HG02798 (cell line): Measurements from ENCODE around the gene PSMB7.

Experiments used
- ATAC-seq: cut with Tn5 transposase; IDR thresholded peaks from one replicate; pipeline ENCODE4 v1.9.1; 2021; ENCODE audit warnings: mild to moderate bottlenecking; ENCODE audit not compliant: unreplicated experiment, poor library complexity

PSMB7 gene

DNA sequence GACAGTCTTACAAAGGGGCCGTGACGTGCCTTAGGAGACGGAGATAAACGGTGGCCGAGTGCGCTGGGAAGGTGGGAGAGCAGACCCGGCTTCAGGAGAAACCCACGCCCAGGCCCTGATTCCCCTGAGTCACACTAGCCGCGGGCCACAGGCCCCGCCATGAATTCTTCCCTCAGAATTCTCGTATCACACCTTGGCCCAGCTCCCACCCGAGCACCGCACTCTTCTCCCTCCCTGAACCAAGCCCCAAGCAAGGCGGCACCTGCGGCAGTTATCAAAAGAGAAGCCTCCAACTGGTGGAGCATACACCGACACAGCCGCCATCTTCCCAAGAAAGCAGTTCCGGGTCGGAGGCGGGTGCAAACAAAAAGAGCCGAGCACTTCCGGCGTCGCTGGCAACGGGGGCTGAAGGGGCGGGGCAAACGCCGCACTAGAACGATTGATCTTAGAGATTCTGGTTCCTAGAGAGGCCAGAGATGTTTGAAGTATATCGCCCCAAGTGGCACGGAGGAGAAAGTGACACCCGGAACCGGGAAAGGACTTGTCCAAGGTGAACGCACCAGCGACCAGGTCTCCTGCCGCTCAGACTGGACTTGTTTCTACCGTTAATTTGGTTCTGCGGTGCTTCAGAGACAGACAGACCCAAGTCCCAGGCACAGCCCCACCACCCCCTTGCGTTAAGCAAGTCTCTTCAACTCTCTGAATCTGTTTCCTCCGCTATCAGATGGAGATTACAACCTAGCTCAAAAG lies at the start of gene PSMB7:
PSMB7 (minus strand) TSS at position 341 of the 750 bp plus-strand sequence; CDS start at position 324, 17 bp downstream.
- ATAC-seq, result peak; percentile 94

DNA sequence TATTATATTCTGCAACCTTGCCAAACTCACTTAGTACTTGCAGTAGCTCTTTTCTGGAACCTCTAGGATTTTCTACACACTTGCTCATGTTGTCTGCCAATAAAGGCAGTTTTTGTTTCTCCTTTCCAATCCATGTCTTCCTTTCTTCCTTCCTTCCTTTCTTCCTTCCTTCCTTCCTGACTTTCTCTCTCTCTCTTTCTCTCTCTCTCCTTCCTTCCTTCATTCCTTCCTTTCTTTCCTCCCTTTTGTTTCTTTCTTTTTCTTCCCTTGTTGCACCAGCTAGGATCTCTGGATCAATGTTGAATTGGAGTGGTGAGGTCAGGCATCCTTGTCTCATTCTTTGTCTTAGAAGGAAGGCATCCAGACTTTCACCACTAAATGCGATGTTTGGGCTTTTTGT lies 47.5 kb upstream of the PSMB7 start:
- no peak for ATAC-seq

DNA sequence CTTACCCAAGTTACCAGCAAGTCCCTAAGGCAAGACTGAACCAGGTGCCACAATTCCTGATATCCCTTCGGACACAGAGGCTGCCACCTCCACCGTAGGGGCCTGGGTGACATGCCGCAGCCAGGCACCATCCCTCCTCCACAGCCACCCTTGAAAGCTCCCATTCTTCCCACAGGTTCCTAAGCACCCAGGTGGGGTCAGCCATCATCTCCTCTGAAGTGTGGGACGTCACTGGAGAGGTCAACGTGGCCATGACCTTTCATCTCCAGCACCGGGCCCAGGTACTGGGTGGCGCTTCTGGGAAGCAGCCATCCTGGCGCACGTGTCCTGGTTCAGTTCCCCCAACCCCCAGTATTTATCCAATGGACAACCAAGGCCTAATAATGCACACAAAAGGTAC lies 43.2 kb upstream of the PSMB7 start:
- no peak for ATAC-seq

DNA sequence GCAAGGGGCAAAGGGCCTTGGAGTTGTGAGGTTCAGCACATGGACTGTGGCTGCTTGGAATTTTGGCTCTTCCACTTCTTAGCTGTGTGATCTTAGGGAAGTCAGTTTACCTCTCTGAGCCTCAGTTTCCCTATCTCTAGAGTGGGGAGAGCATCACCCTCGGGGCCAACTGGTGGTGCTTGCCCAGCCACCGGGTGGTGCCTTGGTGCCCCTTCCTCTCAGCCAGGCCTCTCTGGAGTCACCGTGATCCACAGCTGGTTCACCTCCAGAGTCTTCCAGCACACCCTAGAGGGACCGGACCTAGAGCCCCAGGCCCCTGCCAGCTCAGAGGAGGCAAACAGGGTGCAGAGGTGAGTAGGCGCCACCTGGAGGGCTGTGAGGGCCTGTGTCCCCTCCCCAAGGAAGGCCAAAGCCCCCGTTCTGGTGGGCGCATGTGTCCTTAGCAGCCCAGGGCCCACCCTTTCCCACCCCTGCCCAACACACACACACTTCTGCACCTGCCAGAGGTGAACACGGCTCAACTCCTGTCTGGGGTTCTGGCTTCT lies 42.7 kb upstream of the PSMB7 start:
- no peak for ATAC-seq

DNA sequence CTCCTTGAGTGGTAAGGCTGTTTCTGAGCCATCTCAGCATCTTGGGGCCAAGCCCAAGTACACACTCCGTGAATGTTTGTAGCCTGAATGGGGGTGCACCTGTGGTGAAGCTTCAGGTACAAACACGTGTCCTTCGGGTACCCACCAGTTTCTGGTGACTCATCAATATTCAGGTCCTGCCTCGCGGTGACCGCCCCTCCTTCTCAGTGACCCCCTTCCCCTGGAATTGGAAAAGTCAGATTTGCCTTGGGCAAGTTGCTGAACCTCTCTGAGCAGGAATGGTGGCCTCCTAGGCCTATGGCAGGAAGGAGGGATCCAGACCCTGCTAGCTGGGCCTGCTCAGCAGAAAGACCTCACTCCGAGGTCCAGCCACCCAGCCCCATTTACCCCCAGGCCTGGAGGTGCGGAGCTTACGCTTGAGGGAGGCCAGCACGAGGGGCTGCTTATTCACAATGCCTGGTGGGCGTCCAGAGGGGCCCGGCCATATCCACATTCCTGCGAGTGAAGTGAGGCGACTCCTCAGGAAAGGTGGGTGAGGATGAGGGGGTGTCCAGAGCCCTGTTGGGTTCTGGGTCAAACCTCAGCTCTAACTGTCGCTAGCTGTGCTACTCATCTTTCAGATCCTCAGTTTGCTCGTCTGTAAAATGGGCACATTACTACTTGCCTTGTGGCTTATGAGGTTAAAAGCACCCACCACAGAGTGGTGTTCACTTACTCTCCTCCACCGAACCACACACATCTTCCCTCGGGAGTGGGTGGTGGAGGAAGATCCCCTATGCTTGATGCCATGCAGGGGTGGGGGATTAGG lies 42.0 kb upstream of the PSMB7 start:
- ATAC-seq, result no peak

DNA sequence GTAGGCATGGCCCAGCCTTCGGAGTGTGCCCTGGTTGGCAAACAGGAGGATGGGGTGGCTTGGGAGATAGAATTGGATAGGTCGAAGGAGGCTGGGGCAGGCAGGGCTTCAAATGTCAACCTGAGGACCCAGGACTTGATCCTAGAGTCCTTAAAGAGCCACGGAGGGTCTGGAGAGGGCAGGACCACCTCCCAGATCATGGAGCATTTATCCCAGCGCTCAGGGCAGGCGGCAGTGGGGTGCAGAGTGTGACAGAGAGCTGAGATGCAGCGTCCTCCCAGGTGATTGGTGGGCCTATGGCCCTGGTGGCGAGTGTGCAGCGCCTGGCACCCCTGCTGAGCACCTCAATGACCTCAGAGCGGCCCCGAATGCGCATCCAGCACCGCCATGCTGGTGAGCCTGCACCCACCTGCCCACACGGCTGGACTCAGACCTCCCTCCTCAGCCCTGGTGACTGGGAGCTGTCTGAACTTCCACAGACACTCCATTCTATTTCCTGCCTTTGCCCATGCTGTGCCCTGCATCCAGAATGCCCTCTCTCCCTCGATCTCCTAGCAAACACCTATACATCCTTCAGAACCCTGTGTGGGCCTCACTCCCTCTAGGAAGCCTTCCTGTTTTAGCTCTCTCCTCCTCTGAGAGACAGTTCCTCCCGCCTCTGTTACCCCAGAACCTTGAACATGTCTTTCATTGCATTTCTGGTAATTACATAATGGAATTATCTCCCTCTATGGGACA lies 41.3 kb upstream of the PSMB7 start:
- ATAC-seq, result no peak

DNA sequence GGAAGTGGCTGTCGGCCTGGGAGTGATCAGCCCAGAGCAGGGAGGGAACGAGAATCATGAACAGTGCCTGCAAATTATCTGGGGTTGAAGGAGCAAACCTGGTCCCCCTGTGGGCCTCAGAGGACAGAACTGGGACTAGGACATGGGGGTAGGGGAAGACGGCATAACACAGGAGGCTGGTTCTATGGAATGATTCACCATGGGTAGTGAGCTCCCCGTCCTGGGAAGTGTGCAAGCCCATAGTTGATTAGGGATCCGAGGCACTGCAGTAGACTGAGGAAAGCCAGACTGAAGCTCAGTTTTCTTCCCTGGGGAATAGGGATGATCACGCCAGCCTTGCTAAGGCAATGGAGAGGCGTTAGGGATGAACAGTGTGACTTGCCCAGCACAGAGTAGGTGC lies 40.6 kb upstream of the PSMB7 start:
- no peak for ATAC-seq

DNA sequence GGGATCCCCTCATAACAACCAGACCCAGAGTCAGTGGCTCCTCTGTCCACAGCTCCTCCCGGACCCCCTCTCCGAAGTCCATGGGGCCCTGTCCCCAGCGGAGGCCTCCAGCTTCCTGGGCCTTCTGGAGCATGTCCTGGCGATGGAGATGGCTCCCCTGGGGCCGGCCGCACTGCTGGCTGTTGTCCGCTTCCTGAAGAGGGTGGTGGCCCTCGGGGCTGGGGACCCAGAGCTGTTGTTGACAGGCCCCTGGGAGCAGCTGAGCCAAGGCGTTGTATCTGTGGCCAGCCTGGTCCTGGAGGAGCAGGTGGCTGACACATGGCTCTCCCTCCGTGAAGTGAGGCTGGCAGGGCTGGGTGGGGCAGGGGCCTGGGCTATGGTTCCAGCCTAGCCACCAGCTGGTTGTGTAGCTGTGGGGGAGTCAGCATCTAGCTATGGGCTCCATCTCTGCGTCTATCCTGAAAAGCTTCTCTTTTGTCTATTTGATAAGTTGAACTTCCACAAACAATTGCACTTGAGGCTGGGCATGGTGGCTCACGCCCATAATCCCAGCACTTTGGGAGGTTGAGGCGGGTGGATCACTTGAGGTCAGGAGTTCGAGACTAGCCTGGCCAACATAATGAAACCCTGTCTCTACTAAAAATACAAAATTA lies 39.7 kb upstream of the PSMB7 start:
- ATAC-seq, result no peak

DNA sequence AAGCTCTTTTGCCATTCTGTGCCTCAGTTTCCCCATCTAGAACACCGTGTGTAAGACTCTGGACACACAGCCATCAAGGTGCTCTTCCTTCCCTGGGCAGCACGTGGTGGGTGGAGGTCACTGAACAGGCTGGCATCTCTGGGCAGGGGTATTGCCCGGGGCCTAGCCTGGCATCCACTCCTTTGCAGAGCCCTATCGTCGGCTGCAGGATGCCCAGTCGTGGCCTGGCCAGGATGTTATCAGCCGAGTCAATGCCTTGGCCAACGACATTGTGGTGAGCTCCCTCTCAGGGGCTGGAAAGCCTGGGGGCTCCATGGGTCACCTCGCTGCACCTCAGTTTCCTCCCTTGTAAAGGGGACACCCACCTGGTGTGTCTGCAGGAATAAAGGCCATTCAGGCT lies 39.1 kb upstream of the PSMB7 start:
- no peak for ATAC-seq

DNA sequence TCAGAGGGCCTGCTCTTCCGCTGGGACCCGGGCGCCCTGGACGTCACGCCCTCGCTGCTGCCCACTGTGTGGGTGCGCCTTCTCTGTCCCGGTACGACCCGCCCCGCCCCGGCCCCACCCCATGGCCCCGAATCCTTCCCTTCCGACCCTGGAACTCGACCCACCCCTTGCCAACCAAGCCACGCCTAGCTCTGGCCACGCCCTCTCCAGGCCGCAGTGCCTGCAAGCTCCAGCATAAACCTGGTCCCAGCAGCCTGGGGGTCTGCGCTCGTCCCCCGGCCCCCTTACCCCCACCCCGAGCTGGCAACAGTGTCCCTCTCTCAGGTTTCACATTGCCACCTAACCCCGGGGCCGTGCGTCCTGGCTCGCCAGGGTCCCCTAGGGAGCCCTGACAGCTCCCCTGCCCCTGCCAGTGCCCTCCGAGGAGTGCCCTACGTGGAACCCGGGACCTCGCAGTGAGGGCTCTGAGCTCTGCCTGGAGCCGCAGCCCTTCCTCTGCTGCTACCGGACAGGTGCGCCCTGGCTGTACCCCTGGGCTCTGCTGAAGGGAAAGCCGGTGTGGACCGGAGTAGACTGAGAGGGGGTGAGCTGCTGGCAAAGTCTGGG lies 38.4 kb upstream of the PSMB7 start:
- no peak for ATAC-seq

DNA sequence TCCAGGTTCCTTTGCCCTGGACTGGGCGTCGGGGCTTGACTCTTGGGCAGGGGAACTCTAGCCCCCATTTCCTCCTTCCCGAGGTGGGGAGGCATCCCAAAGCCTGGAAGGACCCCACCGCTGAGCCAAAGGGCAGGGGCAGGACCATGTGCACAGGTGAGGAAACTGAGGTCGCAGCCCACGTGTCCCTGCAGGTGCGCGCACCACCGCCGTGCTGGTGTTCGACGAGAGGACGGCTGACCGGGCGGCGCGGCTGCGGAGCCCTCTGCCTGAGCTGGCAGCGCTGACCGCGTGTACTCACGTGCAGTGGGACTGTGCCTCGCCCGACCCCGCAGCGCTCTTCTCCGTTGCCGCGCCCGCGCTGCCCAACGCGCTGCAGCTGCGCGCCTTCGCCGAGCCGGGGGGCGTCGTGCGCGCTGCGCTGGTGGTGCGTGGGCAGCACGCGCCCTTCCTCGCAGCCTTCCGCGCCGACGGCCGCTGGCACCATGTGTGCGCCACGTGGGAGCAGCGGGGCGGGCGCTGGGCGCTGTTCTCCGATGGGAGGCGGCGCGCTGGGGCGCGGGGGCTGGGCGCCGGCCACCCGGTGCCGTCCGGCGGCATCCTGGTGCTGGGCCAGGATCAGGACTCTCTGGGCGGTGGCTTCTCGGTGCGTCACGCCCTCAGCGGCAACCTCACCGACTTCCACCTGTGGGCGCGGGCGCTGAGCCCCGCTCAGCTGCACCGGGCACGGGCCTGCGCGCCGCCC lies 37.8 kb upstream of the PSMB7 start:
- ATAC-seq, result no peak

DNA sequence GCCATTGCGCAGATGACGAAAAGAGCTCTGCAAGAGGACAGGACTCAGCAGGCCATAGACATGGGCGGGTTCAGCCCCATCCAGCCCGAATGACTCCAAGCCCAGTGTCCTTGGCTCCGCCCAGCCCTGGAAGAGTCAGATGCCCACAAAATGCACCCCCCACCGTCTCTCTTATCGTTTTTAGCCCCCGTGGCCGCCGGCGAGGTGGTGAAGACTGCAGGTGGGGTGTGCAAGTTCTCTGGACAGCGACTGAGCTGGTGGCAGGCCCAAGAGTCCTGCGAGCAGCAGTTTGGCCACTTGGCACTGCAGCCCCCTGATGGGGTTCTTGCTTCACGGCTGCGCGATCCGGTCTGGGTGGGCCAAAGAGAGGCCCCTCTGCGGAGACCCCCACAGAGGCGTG lies 37.1 kb upstream of the PSMB7 start:
- ATAC-seq, result no peak

DNA sequence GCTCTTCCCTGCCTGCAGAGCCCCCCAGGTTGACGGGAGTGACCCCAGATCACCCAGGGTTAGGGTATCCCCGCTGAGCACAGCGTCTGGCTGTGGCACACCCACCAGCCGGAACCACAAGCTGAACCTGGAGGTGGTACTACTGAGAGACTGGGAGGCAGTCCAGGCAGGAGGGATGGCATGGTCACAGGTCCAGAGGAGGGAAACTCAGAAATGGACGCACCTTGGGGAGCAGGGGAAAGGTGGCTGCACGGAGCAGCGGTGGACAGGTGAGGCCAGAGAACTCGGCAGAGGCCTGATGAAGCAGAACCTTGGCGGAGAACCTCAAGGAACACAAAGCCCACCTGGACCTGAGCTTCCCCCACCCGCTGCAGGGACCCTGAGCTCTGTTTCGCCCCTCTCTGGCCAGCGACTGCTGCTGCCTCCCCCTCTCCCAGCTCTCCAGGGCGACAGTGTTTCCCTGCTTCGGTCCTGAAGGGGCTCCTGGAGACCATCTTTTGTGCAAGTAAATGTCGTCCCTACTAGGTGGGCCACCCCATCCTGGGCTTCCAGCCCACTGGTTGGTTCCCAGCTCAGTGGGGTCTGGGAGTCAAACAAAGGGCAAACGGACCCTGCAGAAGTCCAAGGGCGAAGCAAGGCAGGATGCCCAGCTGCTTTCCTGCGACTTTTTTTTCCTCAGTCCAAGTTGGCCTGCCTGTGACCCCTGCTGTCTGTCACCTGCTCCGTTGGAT lies 35.9 kb upstream of the PSMB7 start:
- no peak for ATAC-seq

DNA sequence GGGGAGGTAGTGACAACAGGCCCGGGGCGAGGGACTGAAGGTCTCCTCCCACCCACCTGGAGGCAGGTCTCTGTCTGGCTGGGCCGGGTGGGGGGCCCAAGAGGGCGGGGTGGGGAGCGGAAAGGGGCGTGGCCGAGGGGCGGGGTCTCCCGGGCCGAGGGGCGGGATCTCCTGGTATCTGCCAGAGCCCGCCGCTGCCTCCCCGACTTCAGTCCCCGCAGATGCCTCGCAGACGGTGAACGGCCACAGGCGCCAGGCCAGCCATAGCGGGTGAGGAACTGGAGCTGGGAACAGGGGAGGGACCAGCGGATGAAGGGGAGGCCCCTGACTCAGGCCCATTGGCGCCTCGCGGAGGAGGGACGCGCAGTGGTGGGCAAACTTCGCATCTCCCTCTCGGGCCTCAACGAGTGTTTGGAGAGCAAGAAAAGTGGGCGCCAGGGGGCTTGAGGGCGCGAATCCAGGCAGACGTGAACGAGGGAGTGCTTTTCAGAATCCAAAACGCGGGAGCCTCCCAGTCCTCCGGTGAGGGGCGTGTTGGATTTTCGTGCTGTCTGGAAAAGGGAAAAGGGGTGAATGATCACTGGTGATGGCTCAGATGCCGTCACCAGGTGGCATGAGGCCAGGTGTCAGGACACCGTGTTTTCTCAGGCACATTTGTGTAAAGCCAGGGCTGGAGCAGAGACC lies 35.1 kb upstream of the PSMB7 start, which contains the start of gene ADGRD2:
ADGRD2 (plus strand) TSS at position 211 of the 684 bp plus-strand sequence. CDS start 1,216 bp downstream, outside the sequence.
- ATAC-seq, result no peak

DNA sequence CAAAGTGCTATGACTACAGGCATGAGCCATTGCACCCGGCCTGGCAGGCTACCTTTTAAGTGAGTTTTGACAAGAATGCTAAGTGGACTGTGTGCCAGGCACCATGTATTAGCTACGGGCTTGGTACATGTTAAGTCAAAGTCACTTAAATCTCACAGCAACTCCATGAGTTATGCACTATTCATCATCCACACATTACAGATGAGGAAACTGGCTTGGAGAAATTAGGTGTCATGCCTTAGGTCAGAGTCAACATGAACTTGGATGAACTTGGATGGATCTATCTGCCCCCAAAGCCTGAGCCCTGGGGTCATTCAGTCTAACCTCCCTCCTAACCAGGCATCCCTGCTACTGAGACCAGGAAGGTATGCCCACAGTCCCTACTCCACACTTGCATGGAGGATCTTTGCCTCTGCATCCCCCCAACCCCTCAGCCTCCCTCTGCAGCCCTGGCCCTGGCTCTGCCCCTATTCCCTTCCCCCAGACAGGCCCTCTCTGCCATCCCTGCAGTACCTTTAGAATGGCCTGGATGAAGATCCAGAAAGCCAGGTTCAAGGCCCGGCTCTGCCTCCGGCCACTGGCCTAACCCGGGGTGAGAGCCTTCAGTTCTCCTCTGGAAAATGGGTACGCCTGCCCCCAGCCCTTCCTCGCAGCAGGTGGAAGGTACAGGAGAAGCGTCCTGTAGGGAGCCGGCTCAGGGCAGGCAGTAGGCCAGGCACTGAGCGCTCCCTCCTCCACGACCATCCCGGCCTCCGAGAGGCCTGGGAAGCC lies 34.3 kb upstream of the PSMB7 start:
- ATAC-seq, result no peak

DNA sequence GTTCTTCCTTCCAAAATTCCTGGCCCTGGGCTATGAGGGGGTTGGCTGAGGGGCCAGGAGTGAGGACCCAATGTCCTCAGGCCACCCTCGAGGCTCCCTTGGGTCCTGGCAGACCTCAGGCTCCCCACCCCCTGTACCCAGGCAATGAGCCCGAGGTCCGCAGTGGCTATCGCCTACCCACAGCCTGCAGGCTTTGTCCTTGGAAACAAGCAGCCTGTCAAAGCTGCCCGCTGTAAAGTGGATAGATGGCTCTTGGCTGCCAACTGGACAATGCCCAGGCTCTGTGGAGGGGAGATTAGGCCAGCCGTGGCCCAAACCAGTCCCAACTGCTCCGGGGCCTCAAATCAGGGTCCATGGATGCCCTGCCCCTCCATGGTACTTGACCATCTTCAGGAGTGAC lies 32.8 kb upstream of the PSMB7 start:
- no peak for ATAC-seq

DNA sequence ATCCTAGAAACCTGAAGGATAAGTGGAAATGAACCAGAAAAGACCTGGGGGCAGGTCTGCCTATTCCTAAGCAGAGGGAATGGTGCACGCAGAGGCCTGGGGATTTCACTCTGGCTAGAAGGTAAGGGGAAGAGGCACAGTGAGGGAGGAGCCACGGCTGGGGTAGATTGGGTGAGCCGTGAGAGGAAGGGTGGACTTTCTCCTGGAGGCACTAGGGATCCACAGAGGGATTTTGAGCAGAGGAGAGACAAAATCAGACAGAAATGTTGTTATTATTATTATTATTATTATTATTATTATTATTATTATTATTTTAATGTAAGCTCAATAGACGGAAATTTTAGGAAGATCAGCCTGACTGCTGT lies 32.0 kb upstream of the PSMB7 start:
- no peak for ATAC-seq
